Prostate gland (tissue), 2 donors: ENCODE measurements around the gene RADIL.

Source experiments
- CTCF ChIP-seq, 4 experiments: fragments of 200-600 bp in 2 of 4; fragments of 450-650 bp in 2 of 4; sonication (generic) in 2 of 4; IDR thresholded peaks; 1 replicate in 3 of 4; 2 replicates in 1 of 4; pipeline ENCODE4 v1.5.1; 2016 to 2019; ENCODE audit warnings: antibody characterized with exemption in 4 of 4, mild to moderate bottlenecking in 2 of 4, moderate library complexity in 2 of 4
- POLR2A ChIP-seq: fragments of 450-650 bp; IDR thresholded peaks from one replicate; pipeline ENCODE4 v1.6.1; 2016; ENCODE audit warnings: antibody characterized with exemption, mild to moderate bottlenecking
- POLR2AphosphoS5 ChIP-seq: sonication (generic); formaldehyde crosslinking; IDR thresholded peaks from one replicate; pipeline ENCODE4 v1.6.1; 2017; ENCODE audit warnings: antibody characterized with exemption

GRCh38 chr7:4919969-4920766 lies 36.7 kb upstream of the RADIL start:
- TF ChIP-seq CTCF (IDR thresholded peaks at IDR 0.05) (no peak), POLR2A (no peak), POLR2AphosphoS5 (no peak)
